Measurements from ENCODE around the gene DNAJC5.

DNA sequence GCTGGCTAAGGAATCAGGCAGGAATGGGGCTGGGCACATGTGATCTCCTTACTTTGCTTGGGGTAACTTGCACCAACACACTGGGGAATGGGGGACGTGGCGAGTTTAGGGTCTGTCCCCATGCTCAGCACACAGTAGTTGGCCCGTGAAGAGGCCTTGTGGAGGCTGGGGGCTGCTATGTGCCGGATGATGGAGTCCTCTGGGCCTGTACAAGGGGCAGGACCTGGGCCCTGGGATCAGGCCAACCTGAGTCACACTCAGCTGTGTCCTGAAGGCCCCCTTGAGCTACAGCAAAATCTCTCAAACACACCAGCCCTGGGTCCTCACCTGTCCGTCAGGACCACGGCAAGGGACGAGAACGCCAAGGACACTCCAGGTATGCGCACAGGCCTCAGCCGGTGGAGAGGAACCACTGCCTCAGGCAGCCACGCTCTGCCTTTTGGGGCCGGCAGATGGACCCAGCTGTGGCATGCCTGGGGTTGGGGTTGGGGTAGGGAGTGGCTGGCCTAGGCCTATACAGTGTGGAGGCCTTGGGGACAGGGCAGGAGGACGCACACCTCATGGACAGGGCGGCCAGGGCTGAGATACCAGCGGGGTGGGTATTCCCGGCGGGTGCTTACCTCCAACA, 50.2 kb downstream of the DNAJC5 start:
- no peak for TF ChIP-seq GATA2 (IDR thresholded peaks at IDR 0.05; ENCODE audit: low read depth, low read length)
- TF ChIP-seq GATA3 (IDR thresholded peaks at IDR 0.05; ENCODE audit: low read depth, low read length), result no peak
